SU-DHL-6 (cell line): ENCODE results near the gene OAT.

Experiments used
- H2AFZ ChIP-seq: fragments of 200-600 bp; sonication (generic); 2 replicates; pipeline ENCODE4 v1.6.1; 2014; ENCODE audit warnings: low read depth, mild to moderate bottlenecking, moderate library complexity, mixed read lengths, antibody characterized with exemption, low read length; ENCODE audit not compliant: severe bottlenecking
- H3F3A ChIP-seq: fragments of 200-600 bp; shearing (Covaris generic); 2 replicates; pipeline ENCODE4 v1.6.0; 2016; ENCODE audit warnings: antibody characterized with exemption, mild to moderate bottlenecking; ENCODE audit not compliant: insufficient read depth
- H3K27ac ChIP-seq: fragments of 200-600 bp; sonication (generic); 2 replicates; pipeline ENCODE4 v1.5.1; 2016; ENCODE audit warnings: low read depth, mild to moderate bottlenecking, low read length, moderate library complexity, mixed read lengths
- H3K27me3 ChIP-seq: fragments of 200-600 bp; sonication (generic), shearing (Covaris generic); 2 replicates; pipeline ENCODE4 v1.6.0; 2014; ENCODE audit warnings: mild to moderate bottlenecking, low read length
- H3K36me3 ChIP-seq: fragments of 200-600 bp; sonication (generic); 2 replicates; pipeline ENCODE4 v1.6.1; 2014; ENCODE audit warnings: mild to moderate bottlenecking, low read length, mixed read lengths
- H3K4me2 ChIP-seq: fragments of 300-600, 200-600 bp; shearing (Covaris generic), sonication (generic); 2 replicates; pipeline ENCODE4 v1.6.0; 2014; ENCODE audit warnings: low read length, low read depth, mild to moderate bottlenecking; ENCODE audit not compliant: poor library complexity, severe bottlenecking
- H3K4me3 ChIP-seq: fragments of 200-600 bp; sonication (generic); 2 replicates; pipeline ENCODE4 v1.5.1; 2014; ENCODE audit warnings: antibody characterized with exemption, low read length, mild to moderate bottlenecking, mixed read lengths; ENCODE audit not compliant: insufficient read depth, poor library complexity, severe bottlenecking
- H3K79me2 ChIP-seq: fragments of 200-600 bp; sonication (generic); 2 replicates; pipeline ENCODE4 v1.6.1; 2014; ENCODE audit warnings: mild to moderate bottlenecking, low read length, moderate library complexity; ENCODE audit not compliant: insufficient read depth
- H3K9ac ChIP-seq: fragments of 200-600 bp; sonication (generic); 2 replicates; pipeline ENCODE4 v1.7.0; 2014; ENCODE audit warnings: mild to moderate bottlenecking, low read length
- H3K9me2 ChIP-seq: fragments of 200-600 bp; sonication (generic); replicated peaks from 2 replicates; pipeline ENCODE4 v1.6.1; 2014; ENCODE audit warnings: low read length; ENCODE audit not compliant: insufficient read depth
- H3K9me3 ChIP-seq: fragments of 200-600 bp; sonication (generic); 2 replicates; pipeline ENCODE4 v1.6.1; 2014; ENCODE audit warnings: low read length, mixed read lengths; ENCODE audit not compliant: insufficient read depth
- H4K20me1 ChIP-seq: fragments of 200-600 bp; sonication (generic); 2 replicates; pipeline ENCODE4 v1.6.1; 2014; ENCODE audit warnings: low read depth, mild to moderate bottlenecking, antibody characterized with exemption, low read length, moderate library complexity, mixed read lengths
- CTCF ChIP-seq: fragments of 200-600 bp; sonication (generic); IDR thresholded peaks from one replicate; pipeline ENCODE4 v1.5.1; 2017; ENCODE audit warnings: antibody characterized with exemption, mild to moderate bottlenecking, low read length, moderate library complexity; ENCODE audit not compliant: insufficient read depth, poor library complexity, severe bottlenecking
- EZH2phosphoT487 ChIP-seq: fragments of 200-600 bp; sonication (generic), shearing (Covaris generic); conservative IDR thresholded peaks from 2 replicates; pipeline ENCODE4 v1.6.1; 2018; ENCODE audit warnings: mild to moderate bottlenecking, antibody characterized with exemption, low read length, moderate library complexity, mixed read lengths

Gene OAT

DNA sequence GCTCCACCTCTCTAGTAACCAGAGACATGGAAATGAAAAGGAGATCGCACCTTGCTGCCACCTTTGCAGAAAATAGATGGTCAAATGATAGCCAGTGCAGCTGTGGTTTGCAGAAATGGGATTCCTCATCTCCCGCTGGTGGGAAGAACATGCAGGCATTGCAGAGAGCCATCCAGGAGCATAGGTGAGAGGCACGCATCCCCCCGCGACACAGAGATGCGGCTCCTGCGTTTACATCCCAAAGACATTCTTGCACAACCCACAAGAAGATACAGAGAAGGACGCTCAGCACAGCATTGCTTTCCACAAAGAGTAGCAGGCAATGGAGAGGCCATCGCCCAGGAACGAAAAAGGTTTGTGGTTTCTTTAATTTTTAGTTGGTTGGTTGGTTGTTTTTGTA lies 56.2 kb downstream of the OAT start:
- no peak overlapping the region for H3K4me2 ChIP-seq
- H2AFZ ChIP-seq, result no peak overlapping the region
- H3K36me3 ChIP-seq, result no peaks in the 10 kb centered on the region
- H3K9ac ChIP-seq, result no peak overlapping the region
- no peaks in the 10 kb centered on the region for H4K20me1 ChIP-seq
- no peaks in the 10 kb centered on the region for H3K9me2 ChIP-seq
- H3K27ac ChIP-seq, result no peak overlapping the region
- TF ChIP-seq CTCF, result no peak
- TF ChIP-seq EZH2phosphoT487, result no peak
- no peaks in the 10 kb centered on the region for H3K79me2 ChIP-seq
- no peaks in the 10 kb centered on the region for H3K27me3 ChIP-seq
- H3F3A ChIP-seq, result no peaks in the 10 kb centered on the region
- H3K4me3 ChIP-seq, result no peak overlapping the region
- no peaks in the 10 kb centered on the region for H3K9me3 ChIP-seq

DNA sequence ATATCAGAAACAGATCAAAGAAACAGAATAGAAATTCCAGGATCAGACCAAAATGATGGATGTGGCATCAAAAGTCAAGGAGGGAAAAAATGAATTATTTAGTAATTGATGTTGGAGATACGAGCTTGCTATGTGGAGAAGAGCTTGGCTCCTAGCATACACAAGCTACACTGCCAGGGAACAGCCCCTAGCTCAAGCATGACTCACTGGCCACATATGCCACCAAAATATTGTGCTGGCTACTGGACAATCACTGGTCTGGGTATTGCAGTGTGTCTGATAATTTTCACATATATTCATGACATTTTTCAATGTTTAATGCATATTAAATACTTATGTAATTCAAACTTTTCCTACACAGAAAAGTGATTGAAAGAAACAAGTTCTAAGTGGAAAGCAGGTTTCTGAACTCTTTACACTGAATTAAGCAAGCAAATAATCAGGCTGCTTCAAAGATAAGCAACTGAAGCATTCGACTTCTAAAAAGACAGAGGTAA lies 59.3 kb downstream of the OAT start:
- Histone ChIP-seq H3K36me3 (no peaks in the 10 kb centered on the region), H3K4me3 (no peak overlapping the region), H3K27ac (no peak overlapping the region), H3F3A (no peaks in the 10 kb centered on the region), H4K20me1 (no peaks in the 10 kb centered on the region), H3K27me3 (no peaks in the 10 kb centered on the region), H3K79me2 (no peaks in the 10 kb centered on the region), H3K4me2 (no peak overlapping the region), H3K9ac (no peak overlapping the region), H3K9me3 (no peaks in the 10 kb centered on the region), H2AFZ (no peak overlapping the region), H3K9me2 (no peaks in the 10 kb centered on the region)
- TF ChIP-seq EZH2phosphoT487, result no peak
- no peak for TF ChIP-seq CTCF

GRCh38 chr10:124357561-124357885 lies 61.2 kb downstream of the OAT start:
- Histone ChIP-seq H4K20me1 (no peaks in the 10 kb centered on the region), H2AFZ (no peak overlapping the region), H3K27me3 (no peaks in the 10 kb centered on the region), H3K36me3 (no peaks in the 10 kb centered on the region), H3K9me3 (no peaks in the 10 kb centered on the region), H3K79me2 (no peaks in the 10 kb centered on the region), H3K9ac (no peak overlapping the region), H3K4me3 (no peak overlapping the region), H3F3A (no peaks in the 10 kb centered on the region), H3K4me2 (no peak overlapping the region), H3K27ac (no peak overlapping the region), H3K9me2 (no peaks in the 10 kb centered on the region)
- TF ChIP-seq EZH2phosphoT487, result no peak
- TF ChIP-seq CTCF, result no peak
